Keratinocyte (primary cell): ENCODE results near the gene EIF2B2.

ENCODE experiments used
- CTCF ChIP-seq, 3 experiments: IDR thresholded peaks in 1 of 3; conservative IDR thresholded peaks in 1 of 3; optimal IDR thresholded peaks in 1 of 3; 2 replicates in 2 of 3; 3 replicates in 1 of 3; pipeline versions ENCODE3 to v1.5.1; 2011; ENCODE audit warnings: low read length in 3 of 3, mild to moderate bottlenecking in 3 of 3, moderate library complexity in 2 of 3, control low read depth in 1 of 3, inconsistent platforms in 1 of 3; ENCODE audit not compliant: insufficient read depth in 2 of 3; ENCODE audit errors: extremely low read depth in 1 of 3
- EZH2 ChIP-seq: IDR thresholded peaks from one replicate; pipeline ENCODE4 v1.6.1; 2012; ENCODE audit warnings: inconsistent platforms, mild to moderate bottlenecking, low read length, moderate library complexity

- no peak for TF ChIP-seq CTCF (optimal IDR thresholded peaks at IDR 0.05 in 1 of 3, IDR thresholded peaks at IDR 0.05 in 1 of 3, conservative IDR thresholded peaks at IDR 0.05 in 1 of 3; ENCODE audit: extremely low read depth in 1 of 3, insufficient read depth in 2 of 3, low read length in 3 of 3)
- TF ChIP-seq EZH2: no peak
These were observed 28.2 kb upstream of the EIF2B2 start for GRCh38 chr14:74974364-74975058.
